Stimulated activated CD8-positive, alpha-beta memory T cell treated with anti-CD3 and anti-CD28 coated beads, Interleukin-15, amount 100 ng/mL, for 48 hours (primary cell): ENCODE data around the gene MPG.
"Not testable (repeated sequence)": the region's sequence is repeated elsewhere in the genome, so short reads cannot be mapped to it uniquely, and the experiment has no call there.

Experiments
- DNase-seq, 2 donors: peaks; one replicate each; pipeline ENCODE4 v3.0.0-alpha.2; 2020; ENCODE audit warnings: low read depth in 2 of 2

Gene MPG, protein sequence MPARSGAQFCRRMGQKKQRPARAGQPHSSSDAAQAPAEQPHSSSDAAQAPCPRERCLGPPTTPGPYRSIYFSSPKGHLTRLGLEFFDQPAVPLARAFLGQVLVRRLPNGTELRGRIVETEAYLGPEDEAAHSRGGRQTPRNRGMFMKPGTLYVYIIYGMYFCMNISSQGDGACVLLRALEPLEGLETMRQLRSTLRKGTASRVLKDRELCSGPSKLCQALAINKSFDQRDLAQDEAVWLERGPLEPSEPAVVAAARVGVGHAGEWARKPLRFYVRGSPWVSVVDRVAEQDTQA

DNA sequence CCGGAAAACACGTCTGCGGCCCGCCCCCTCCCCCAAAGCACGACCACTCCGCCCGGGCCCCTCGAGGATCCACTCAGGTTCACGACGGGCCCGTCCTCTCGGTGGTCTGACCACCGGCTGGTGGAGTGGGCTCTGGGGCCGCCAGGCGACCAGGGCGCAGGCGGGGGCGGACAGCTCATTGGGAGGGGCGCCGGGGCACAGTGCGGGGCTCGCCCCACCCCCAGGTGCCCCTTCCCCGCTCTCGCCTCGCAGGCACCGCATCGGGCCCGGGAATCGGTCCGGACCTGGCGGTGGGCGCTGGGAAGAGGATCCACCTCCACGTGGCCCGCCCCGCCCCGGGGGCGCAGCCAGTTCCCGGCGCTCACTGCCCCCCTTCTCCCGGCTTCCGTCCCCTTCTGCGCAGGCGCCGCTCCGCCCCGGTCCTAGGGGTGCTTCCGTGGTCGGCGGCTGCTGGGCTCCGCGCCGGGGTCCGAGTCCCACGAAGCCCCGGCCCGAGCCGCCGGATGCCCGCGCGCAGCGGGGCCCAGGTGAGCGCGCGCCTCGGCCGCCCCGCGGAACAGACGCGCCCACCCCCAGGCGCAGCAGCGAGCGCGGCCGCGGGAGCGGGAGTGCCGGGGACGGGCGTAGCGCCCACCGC lies at the start of gene MPG:
MPG (plus strand) TSS at position 419 of the 637 bp plus-strand sequence; CDS start at position 504, 85 bp downstream.
- DNase-seq = peak; percentile 74 to 76

- not testable (repeated sequence) for DNase-seq
Measured at GRCh38 chr16:30627-31026, 47.4 kb upstream of the MPG start.

- DNase-seq = not testable (repeated sequence)
Measured at GRCh38 chr16:33154-33876, 44.7 kb upstream of the MPG start.

DNA sequence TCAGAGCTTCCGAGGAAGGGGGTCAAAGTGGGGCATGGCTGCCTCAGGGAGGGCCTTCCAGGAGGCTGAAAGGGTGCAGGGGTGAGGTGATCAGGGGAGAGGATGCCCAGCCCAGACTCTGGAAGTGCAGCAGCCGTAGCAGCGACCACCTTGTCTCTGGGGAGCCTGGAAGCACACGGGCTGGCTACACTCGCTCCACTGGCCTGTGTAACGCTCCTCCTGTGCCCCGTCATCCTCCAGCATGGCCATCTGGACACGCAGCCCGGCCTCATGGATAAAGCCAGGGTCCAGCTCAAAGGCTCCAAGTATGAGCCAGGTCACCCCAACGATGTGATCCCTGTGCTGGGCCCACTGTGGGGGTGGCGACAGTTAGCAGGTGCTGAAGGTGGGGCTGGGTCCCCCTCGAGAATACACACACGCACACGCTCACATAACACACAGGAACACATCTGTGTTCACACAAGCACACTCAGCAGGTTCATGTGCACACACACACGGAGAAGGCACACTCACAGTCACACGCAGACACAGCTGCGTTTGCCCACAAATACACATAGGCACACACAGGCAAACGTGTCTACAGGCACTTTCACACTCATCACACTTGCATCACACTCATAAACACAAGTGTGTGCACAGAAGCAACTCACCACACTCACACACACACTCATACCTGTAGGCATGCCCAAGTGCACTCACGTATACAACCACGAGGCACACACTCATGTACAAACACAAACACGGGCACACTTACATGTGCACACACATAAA lies 44.0 kb upstream of the MPG start:
- no peak for DNase-seq

DNA sequence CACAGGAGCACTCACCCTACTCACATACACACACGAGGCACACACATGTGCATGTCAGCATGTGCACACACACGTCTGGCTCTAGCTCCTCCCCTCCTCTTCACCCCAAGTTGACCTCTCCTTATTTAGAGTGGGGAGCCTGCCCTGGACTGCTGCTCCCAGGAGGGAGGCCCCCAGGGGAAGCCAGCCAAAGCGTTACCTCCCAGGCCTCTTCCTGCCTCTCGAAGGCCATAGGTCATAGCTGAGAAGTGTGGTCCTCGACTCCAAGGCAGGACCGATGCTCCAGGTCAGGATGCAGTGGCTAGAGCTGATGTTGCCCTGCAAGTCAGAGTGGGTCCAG lies 43.4 kb upstream of the MPG start:
- no peak for DNase-seq

DNA sequence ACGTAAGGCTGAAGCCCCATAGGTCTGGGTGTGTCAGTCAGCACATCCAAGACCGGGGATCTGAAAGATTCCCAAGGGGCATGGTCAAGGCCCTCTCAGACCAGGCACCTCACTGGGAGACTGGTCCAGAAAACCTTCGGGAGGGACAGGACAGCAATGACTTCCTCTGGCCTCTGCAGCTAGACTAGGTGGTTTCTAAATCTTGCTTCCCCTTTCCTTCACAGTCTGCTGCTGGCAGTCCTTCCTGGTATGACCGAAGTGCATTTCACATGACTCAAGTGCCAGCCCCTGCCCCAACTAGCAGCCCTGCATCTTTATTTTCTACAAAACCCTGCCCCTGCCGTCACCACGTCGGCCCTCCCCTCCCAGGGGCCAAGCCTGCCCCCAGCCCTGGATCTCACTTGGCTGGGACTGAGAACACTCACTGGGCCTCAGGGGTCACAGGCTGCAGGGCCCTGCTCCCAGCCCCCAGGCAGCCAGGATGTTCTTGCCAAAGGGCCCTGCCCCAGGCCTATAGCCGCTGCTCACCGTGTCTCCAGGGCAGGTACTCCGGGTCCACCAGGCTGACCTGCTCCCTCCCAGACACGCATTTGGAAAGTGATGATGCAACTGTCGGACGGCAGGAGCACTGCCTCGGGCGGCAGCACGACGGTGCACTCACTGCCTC lies 42.9 kb upstream of the MPG start:
- DNase-seq = no peak

DNA sequence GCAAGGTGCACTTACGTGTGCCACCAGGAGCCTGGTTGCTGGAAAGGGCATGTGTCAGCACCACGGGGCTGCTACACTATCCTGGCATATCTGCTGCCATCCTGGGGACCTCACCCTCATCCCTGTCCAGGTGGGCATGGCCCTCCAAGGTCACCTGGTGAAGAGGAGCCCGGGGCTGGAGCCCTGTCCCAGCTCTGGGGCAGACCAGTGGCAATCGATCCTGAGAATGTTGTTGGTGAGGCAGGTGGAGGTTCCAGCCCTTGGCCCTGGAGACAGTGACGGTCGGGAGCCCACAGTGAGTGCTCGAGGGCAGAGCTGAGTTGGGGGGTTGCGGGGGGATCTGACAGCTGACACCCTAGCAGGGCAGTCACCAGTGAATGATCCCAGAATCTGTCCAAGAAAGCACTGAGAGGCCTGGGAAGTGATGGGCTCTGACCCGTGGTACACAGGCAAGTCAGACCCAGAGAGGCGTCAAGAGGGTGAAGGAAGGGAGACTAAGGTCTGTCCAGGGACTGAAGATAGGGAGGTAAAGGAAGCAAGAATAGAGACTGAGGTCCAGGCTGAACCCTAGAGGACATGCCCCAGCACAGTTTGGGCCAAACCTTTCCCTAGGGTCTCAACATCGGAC lies 42.2 kb upstream of the MPG start:
- DNase-seq = no peak

DNA sequence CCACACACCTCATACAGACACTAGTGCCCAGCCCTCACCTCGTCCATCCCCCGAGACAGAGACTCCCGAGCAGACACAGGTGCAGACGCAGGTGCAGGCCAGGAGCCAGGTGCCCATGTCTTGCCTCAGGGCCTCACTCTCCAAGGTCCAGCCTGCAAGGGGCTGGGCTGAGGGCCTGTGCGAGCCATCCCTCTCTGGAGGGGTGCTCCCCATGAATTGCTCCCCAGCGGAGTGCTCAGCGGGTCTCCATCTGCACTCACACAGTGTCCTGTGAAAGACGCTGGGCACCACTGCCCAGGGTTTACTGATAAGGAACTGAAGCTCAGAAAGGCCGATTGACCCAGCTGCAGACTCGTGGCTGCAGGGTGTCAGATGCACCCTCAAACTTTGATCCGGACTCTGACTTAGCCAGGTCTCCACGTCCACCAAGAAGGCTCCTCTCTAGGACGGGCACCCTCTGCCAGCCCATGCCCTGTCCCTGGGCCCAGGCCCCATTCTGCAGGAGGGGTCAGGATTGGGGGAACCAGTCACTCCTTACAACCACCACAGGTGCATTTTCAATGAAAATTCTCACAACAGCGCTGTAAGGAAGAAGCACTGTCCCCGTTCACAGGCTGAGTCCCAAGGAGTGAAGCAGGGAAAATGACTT lies 41.6 kb upstream of the MPG start:
- no peak for DNase-seq

- no peak for DNase-seq
Measured at GRCh38 chr16:37511-37910, 40.5 kb upstream of the MPG start.

- DNase-seq = not testable (repeated sequence)
Measured at GRCh38 chr16:38206-38605, 39.8 kb upstream of the MPG start.

GRCh38 chr16:38941-39892 lies 38.8 kb upstream of the MPG start:
- DNase-seq = peak; percentile 10 to 41

DNA sequence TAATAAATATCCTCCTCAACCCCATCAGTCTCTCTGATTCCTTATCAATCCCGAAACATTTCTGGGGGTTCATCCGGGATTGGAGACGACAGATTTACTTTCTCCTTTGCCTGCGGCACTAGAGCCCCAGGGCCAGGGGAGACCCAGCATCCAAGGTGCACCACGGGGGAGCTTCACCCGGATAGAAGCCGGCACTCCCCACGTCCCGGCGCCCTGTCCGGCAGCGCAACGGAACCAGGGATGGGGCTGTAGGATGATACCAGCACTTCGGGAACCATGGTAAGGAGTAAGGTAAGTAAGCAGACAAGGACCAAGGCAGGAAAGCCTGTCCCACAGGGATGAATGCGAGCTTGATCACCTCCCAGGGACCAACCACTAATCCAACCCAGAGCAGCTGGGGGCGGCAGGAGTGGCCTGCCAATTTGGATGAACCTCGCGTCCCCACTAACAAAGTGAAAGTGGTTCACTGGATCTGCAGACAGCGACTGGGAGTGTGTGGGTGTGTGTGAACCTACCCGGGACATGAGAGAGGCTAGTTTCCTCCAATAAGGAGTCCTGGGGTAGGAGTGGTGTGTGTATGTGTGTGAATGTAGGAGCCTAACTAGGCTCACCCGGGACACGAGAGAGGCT lies 36.5 kb upstream of the MPG start:
- DNase-seq = no peak

DNA sequence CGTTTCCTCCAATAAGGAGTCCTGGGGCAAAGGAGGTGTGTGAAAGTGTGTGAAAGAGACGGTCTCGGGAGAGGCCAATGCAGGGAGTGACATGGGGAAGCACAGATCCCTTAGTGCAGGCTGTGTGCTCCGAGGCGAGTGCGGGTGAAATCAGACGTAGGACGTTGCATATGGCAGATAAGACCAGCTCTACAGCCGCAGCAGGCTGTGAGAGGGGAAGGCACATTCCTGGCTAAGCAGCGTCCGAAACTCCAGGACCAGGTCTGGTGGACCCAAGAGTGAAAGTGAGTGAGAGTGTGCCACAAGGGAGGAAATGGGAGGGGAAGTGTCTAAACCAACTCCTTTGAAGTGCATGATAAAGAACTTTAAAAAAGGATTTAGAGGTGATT lies 36.0 kb upstream of the MPG start:
- no peak for DNase-seq

DNA sequence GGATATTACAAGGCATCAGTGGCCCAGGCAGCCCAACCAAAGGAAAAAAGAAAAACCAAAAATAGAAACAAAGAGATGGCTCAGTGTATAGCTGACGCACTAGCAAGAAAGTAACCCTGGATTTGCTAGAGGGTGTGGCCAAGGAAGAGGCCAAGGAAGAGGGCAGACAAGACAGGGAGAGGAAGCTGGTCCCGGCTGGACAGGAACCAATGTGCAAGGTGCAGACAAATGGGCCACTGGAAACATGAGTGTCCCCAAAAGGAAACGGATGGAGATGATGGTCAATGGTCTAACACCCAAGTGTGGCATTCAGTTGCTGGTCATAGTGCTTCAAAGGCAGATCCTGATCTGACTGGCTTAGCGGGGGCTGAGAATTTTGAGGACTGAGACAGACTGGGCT lies 35.3 kb upstream of the MPG start:
- DNase-seq = no peak

- no peak for DNase-seq
Measured at GRCh38 chr16:43294-43693, 34.7 kb upstream of the MPG start.

GRCh38 chr16:44655-45054 lies 33.4 kb upstream of the MPG start:
- no peak for DNase-seq

DNA sequence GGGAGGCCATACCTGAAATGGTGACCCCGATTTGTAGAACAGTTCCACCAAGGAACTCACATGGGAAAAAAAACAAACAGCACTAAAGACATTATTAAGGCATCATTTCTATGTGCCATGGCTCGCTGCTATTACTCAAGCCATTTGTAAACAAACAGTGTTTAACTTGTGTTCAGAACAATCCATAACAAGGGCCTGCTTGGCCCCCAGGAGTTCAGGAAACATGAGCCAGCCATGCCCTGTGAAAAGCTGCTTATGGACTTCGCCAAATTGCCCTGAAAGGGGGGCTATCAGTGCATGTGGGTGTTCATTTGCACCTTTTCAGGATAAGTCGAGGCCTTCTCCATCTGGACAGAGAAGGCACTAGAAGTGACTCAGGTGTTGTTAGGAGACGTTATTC lies 32.6 kb upstream of the MPG start:
- no peak for DNase-seq

DNA sequence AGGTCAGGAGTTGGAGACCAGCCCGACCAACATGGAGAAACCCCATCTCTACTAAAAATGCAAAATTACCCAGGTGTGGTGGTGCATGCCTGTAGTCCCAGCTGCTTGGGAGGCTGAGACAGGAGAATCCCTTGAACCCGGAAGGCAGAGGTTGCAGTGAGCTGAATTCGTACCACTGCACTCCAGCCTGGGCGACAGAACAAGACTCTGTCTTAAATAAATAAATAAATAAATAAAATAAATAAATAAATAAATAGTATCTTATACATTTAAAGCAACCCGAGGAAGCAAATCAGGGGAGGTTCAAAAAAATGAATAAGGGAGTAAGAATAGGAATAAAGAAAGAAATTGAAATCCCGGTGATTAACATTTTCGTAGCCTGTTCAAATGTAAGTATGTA lies 31.5 kb upstream of the MPG start:
- DNase-seq = not testable (repeated sequence)

GRCh38 chr16:47234-47633 lies 30.8 kb upstream of the MPG start:
- no peak for DNase-seq
